CD8-positive, alpha-beta memory T cell (primary cell): ENCODE measurements around the gene SNX22. TPM values are rescaled to one million over a fixed set of nuclear protein-coding genes. Genes with fewer than 3 reads are reported as not detected.
"Not testable (repeated sequence)": the region's sequence is repeated elsewhere in the genome, so short reads cannot be mapped to it uniquely, and the experiment has no call there.

ENCODE experiments used
- CTCF ChIA-PET: fragments of 350-600 bp; sonication (Branson Sonifier 250); formaldehyde crosslinking; loops from one replicate; lab custom pipeline; 2021; ENCODE audit warnings: antibody characterized with exemption; lab: Charles Lee
- POLR2A ChIA-PET: fragments of 350-600 bp; sonication (Branson Sonifier 250); formaldehyde crosslinking; loops from one replicate; lab custom pipeline; 2021; ENCODE audit warnings: antibody characterized with exemption; lab: Charles Lee
- DNase-seq, 5 donors: peaks; one replicate each; pipeline versions ENCODE4 v3.0.0 to v3.0.0-alpha.2; 2020 to 2022; ENCODE audit warnings: mixed read lengths in 1 of 5
- H3K27ac ChIP-seq: one replicate; pipeline ENCODE4 v1.7.0; 2013; ENCODE audit warnings: low read depth, mild to moderate bottlenecking, low read length, moderate library complexity
- H3K27me3 ChIP-seq: 2 replicates; pipeline ENCODE4 v1.7.0; 2013; ENCODE audit warnings: low read length, mild to moderate bottlenecking; ENCODE audit not compliant: insufficient read depth, poor library complexity, severe bottlenecking
- H3K36me3 ChIP-seq: 2 replicates; pipeline ENCODE4 v1.7.0; 2013; ENCODE audit warnings: mild to moderate bottlenecking, low read length, moderate library complexity; ENCODE audit not compliant: insufficient read depth
- H3K4me1 ChIP-seq: 2 replicates; pipeline ENCODE4 v1.7.0; 2013; ENCODE audit warnings: mild to moderate bottlenecking, low read length, moderate library complexity; ENCODE audit not compliant: insufficient read depth
- H3K4me3 ChIP-seq: 2 replicates; pipeline ENCODE4 v1.7.0; 2013; ENCODE audit warnings: mild to moderate bottlenecking, low read length
- H3K9me3 ChIP-seq: 2 replicates; pipeline ENCODE4 v1.7.0; 2013; ENCODE audit warnings: mild to moderate bottlenecking, low read length
- H3K27ac Mint-ChIP-seq, 8 donors: one replicate each; pipeline ENCODE4 v1.8.0; 2020 to 2021; ENCODE audit warnings: mixed read lengths in 8 of 8, mild to moderate bottlenecking in 6 of 8, inconsistent platforms in 3 of 8, moderate library complexity in 3 of 8
- H3K27me3 Mint-ChIP-seq, 2 donors: one replicate each; pipeline ENCODE4 v1.8.0; 2020 to 2021; ENCODE audit warnings: mixed read lengths in 2 of 2, mild to moderate bottlenecking in 1 of 2, moderate library complexity in 1 of 2
- H3K36me3 Mint-ChIP-seq, 3 donors: one replicate each; pipeline ENCODE4 v1.8.0; 2020 to 2021; ENCODE audit warnings: mixed read lengths in 3 of 3, inconsistent platforms in 1 of 3, mild to moderate bottlenecking in 1 of 3
- H3K4me1 Mint-ChIP-seq, 3 donors: one replicate each; pipeline ENCODE4 v1.8.0; 2020 to 2021; ENCODE audit warnings: mixed read lengths in 3 of 3, inconsistent platforms in 1 of 3, mild to moderate bottlenecking in 1 of 3
- H3K4me3 Mint-ChIP-seq, 7 donors: one replicate each; pipeline ENCODE4 v1.8.0; 2020 to 2021; ENCODE audit warnings: mixed read lengths in 7 of 7, mild to moderate bottlenecking in 6 of 7, moderate library complexity in 4 of 7, inconsistent platforms in 2 of 7
- H3K9me3 Mint-ChIP-seq, 5 donors: one replicate each; pipeline ENCODE4 v1.8.0; 2020 to 2022; ENCODE audit warnings: mixed read lengths in 5 of 5, mild to moderate bottlenecking in 3 of 5, moderate library complexity in 2 of 5, inconsistent platforms in 1 of 5
- polyA plus RNA-seq: library from polyadenylated mRNA; unstranded; fragments of 300-500 nt; fragmentation: Illumina TruSeq; gene quantifications from one replicate; pipeline ENCODE4 v1.2.3, GENCODE V29; 2021
- total RNA-seq, 2 experiments: library from RNA; stranded (reverse); gene quantifications; one replicate each; pipeline ENCODE4 v1.2.3, GENCODE V29; 2021

SNX22 gene
- total RNA-seq (under 1 TPM; 0.40 to 0.61 TPM), polyA plus RNA-seq (0.90 TPM)

DNA sequence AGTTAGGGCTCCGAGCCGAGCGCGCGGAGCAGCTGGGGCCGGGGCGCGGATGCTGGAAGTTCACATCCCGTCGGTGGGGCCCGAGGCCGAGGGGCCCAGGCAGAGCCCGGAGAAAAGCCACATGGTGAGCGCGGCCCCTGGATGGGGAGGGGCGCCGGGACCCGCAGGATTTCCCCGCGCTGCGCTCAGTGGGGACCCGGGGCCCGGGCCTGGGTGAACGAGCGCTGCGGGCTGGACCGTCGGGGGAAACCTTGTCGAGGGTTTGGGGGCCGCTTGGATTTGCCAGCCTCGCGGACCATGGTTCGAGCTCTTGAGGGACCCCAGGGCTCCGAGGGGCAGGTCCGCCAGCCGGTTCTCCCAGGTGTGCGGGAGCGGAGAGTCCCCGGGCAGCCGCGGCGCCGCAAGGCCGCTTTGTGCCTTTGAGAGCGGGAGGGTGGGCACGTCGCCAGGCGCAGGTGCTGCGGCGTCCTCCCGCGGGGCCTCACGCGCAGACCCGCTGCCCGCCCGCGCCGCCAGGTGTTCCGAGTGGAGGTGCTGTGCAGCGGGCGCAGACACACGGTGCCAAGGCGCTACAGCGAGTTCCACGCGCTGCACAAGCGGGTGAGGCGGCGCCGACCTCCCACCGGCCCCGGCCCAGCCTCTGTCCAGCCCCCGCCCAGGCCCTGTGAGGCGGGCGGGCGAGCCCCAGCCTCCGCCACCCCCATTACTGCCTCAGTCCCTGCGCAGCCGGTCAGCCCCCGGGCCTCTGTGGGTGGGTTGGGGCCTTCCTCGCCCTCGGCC is at the start of gene SNX22:
Gene SNX22 (plus strand): TSS at position 5 of the 780 bp plus-strand sequence. CDS start 45 bp downstream, at position 50.
- DNase-seq = peak in 4 of 5 donors; percentile 22 to 40 (median 24)
- H3K27me3 Mint-ChIP-seq = peaks cover 7 to 12% of the 10 kb centered on the region in 2 donors
- H3K27ac Mint-ChIP-seq = peak within 1 kb of the TSS in 2 of 8 donors; percentile 38 to 47
- peaks cover 19 to 34% (median 25%) of the 10 kb centered on the region in 3 donors for H3K4me1 Mint-ChIP-seq
- H3K27ac ChIP-seq = no peak within 1 kb of the TSS
- peaks cover 14% of the 10 kb centered on the region for H3K27me3 ChIP-seq
- no peaks in the 10 kb centered on the region for H3K9me3 ChIP-seq
- CTCF ChIA-PET = interaction anchor here (1.3 to 3.2 kb wide), 5 partner anchors 7 to 665 kb away, joined by 3 to 35 read pairs (median 5); partner anchors contain the start of genes CIAO2A, PPIB and SNX1
- H3K4me3 Mint-ChIP-seq = peak within 1 kb of the TSS; percentile 54 to 81 (median 70)
- H3K36me3 Mint-ChIP-seq = peaks cover 0 to 26% (median 0%) of the 10 kb centered on the region in 3 donors
- H3K36me3 ChIP-seq = peaks cover 21% of the 10 kb centered on the region
- H3K9me3 Mint-ChIP-seq = no peaks in the 10 kb centered on the region
- H3K4me3 ChIP-seq = peak within 1 kb of the TSS; percentile 34
- peaks cover 13% of the 10 kb centered on the region for H3K4me1 ChIP-seq
- POLR2A ChIA-PET = interaction anchor here (3.9 kb wide), 1 partner anchor 11 kb away, joined by 20 read pairs; the partner anchor contains the start of gene PPIB

DNA sequence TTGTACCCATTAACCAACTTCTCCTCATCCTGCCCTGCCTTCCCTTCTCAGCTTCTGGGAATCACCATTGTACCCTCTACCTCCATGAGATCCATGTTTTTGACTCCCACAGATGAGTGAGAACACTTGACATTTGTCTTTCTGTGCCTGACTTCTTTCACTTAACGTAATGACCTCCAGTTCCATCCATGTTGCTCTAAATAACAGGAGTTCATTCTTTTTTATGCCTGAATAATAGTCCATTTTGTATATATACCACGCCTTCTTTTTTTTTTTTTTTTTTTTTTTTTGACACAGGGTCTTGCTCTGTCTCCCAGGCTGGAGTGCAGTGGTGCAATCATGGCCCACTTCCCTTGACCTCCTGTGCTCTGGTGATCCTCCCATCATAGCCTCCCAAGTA is 49.0 kb upstream of the SNX22 start:
- Histone ChIP-seq H3K27ac (no peak overlapping the region), H3K36me3 (peaks cover 3% of the 10 kb centered on the region), H3K4me3 (no peak overlapping the region), H3K9me3 (no peaks in the 10 kb centered on the region), H3K4me1 (peaks cover 26% of the 10 kb centered on the region), H3K27me3 (no peaks in the 10 kb centered on the region)
- peak overlapping the region in 1 of 7 donors; percentile 11 for H3K4me3 Mint-ChIP-seq
- no peak for DNase-seq
- H3K27me3 Mint-ChIP-seq = peaks cover 0 to 1% of the 10 kb centered on the region in 2 donors
- POLR2A ChIA-PET = interaction anchor here (0.7 kb wide), 1 partner anchor 60 kb away, joined by 8 read pairs; no protein-coding TSS in a partner anchor
- peak overlapping the region in 1 of 8 donors; percentile 66 for H3K27ac Mint-ChIP-seq
- peaks cover 47 to 79% (median 68%) of the 10 kb centered on the region in 3 donors for H3K4me1 Mint-ChIP-seq
- H3K36me3 Mint-ChIP-seq = peaks cover 0 to 18% (median 0%) of the 10 kb centered on the region in 3 donors
- CTCF ChIA-PET = no interaction called here
- no peaks in the 10 kb centered on the region for H3K9me3 Mint-ChIP-seq

DNA sequence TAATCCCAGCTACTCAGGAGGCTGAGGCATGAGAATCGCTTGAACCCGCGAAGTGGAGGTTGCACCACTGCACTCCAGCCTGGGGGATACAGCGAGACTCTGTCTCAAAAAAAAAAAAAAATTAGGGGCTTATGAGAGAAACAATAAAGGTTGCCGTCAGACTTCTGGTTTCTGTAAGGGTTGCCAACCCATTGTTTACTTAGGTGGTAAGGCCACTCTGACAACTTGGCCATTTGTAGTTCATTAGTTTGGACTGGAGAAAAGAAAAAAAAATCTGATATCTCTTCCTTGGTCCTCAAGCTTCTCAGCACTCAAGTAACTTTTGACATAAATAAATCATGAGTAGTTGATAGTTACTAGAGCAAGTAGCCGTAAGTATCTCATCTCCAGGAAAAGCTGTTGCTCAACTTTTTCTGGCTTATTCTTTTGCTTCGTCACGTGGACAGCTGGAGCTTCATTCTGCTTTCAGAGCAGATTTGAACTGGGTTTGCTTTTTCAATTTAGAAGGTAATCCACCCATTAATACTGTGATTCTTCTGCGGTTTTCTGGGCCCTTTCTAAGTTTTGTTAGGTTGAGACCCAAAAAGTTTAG is 46.3 kb upstream of the SNX22 start:
- H3K4me3 ChIP-seq = no peak overlapping the region
- peaks cover 3% of the 10 kb centered on the region for H3K36me3 ChIP-seq
- CTCF ChIA-PET = no interaction called here
- H3K27ac Mint-ChIP-seq = no peak overlapping the region
- no peaks in the 10 kb centered on the region for H3K9me3 Mint-ChIP-seq
- H3K36me3 Mint-ChIP-seq = peaks cover 0 to 17% (median 0%) of the 10 kb centered on the region in 3 donors
- H3K9me3 ChIP-seq = no peaks in the 10 kb centered on the region
- H3K4me1 Mint-ChIP-seq = peaks cover 36 to 70% (median 64%) of the 10 kb centered on the region in 3 donors
- no peaks in the 10 kb centered on the region for H3K27me3 ChIP-seq
- peaks cover 25% of the 10 kb centered on the region for H3K4me1 ChIP-seq
- H3K27me3 Mint-ChIP-seq = peaks cover 0 to 1% of the 10 kb centered on the region in 2 donors
- POLR2A ChIA-PET = no interaction called here
- no peak for DNase-seq
- no peak overlapping the region for H3K27ac ChIP-seq
- H3K4me3 Mint-ChIP-seq = no peak overlapping the region

DNA sequence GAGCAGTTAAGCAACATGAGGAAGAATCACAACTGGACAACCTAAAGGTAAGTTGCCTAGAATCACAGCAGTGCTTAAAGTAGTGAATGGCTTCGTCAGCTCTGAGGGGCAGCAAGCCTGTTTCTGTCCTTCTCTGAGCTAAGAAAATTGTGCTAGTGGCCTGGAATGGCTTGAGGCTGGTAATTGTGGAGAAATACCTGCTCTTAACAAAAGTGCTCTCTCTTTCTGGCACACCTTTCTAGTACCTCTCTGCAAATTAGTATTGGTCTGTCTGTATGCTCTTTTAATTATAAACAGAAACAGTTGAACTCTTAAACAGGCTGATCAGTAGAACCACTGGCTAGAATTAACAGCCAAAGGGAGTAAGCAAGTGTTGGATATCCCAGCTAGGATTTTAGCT is 44.2 kb upstream of the SNX22 start:
- H3K36me3 Mint-ChIP-seq = peaks cover 0 to 18% (median 0%) of the 10 kb centered on the region in 3 donors
- ChIA-PET CTCF (no interaction called here), POLR2A (no interaction called here)
- Histone ChIP-seq H3K4me3 (no peak overlapping the region), H3K4me1 (peaks cover 39% of the 10 kb centered on the region), H3K27ac (no peak overlapping the region), H3K9me3 (no peaks in the 10 kb centered on the region), H3K36me3 (peaks cover 3% of the 10 kb centered on the region), H3K27me3 (no peaks in the 10 kb centered on the region)
- H3K27ac Mint-ChIP-seq = peak overlapping the region in 2 of 8 donors; percentile 19 to 23
- no peak for DNase-seq
- H3K4me3 Mint-ChIP-seq = no peak overlapping the region
- H3K4me1 Mint-ChIP-seq = peaks cover 46 to 74% (median 69%) of the 10 kb centered on the region in 3 donors
- peaks cover 0 to 1% of the 10 kb centered on the region in 2 donors for H3K27me3 Mint-ChIP-seq
- H3K9me3 Mint-ChIP-seq = no peaks in the 10 kb centered on the region

DNA sequence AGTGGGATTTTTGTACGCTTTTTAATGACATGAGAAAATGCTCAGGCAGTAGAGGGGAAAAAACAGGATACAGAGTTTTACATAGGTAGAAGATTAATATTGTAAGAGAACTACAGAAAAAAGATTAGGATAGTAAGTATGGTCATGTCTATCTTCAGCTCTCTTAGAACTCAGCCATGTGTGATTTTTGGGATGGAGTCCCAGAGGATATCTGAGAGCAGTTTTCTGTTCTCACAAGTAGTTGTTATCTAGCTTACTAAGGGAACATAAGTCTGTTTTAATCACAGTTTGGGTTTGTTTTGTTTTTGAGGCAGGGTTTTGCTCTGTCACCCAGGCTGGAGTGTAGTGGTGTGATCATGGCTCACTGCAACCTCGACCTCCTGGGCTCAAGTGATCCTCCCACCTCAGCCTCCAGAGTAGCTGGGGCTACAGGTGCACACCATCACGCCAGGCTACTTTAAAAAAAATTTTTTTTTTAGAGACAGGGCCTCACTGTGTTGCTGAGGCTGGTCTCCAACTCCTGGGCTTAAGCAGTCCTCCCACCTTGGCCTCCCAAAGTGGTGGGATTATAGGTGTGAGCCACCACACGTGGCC is 41.3 kb upstream of the SNX22 start:
- DNase-seq, H3K9me3 ChIP-seq, H3K9me3 Mint-ChIP-seq, H3K4me3 ChIP-seq, H3K27me3 Mint-ChIP-seq, POLR2A ChIA-PET, H3K27me3 ChIP-seq, H3K27ac ChIP-seq: not testable (repeated sequence)
- CTCF ChIA-PET = interaction anchor here (0.9 to 1.6 kb wide), 2 partner anchors 11 to 44 kb away, joined by 3 read pairs; no protein-coding TSS in a partner anchor
- Histone ChIP-seq H3K4me1 (peaks cover 34% of the 10 kb centered on the region), H3K36me3 (peaks cover 20% of the 10 kb centered on the region)
- H3K27ac Mint-ChIP-seq = peak overlapping the region in 5 of 8 donors; percentile 54 to 83 (median 64)
- H3K36me3 Mint-ChIP-seq = peaks cover 0 to 41% (median 9%) of the 10 kb centered on the region in 3 donors
- peaks cover 36 to 61% (median 61%) of the 10 kb centered on the region in 3 donors for H3K4me1 Mint-ChIP-seq
- peak overlapping the region in 1 of 7 donors; percentile 10 for H3K4me3 Mint-ChIP-seq

DNA sequence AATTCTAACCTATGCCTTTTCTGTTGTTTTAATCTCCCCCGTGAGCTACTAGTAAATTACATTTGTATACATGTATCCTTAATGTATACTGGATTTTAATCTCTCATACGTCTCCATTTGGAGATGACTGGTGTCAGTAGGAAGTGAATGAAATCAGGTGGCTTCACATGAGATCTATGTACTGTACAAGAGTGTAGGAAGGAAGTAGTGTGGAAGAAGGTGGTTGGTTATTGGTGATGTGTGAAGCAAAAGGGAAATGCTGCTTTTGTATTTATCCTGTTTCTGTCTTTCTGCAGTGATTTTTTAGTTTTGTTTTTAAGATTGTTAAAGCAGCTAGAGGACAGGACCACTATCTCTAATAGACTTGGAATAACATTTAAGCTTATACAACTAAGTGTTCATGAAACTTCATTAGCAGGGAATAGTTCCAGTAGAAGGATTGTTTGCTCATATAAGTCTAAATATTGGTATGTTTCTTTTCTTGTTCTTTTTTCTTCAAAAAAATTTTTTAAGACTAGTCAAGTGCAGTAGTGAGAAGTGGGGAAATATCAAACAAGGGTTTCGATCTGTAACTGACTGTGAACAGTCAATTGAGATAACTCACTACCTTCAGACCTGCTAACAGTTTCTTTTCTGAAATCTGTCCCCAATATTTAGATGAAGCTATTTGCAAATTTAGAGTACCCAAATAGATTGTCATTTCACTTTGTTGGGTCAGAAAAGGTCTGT is 40.4 kb upstream of the SNX22 start:
- Histone ChIP-seq H3K27ac (no peak overlapping the region), H3K4me3 (no peak overlapping the region), H3K9me3 (no peaks in the 10 kb centered on the region), H3K4me1 (peaks cover 34% of the 10 kb centered on the region), H3K36me3 (peaks cover 20% of the 10 kb centered on the region), H3K27me3 (no peaks in the 10 kb centered on the region)
- peaks cover 0 to 50% (median 11%) of the 10 kb centered on the region in 3 donors for H3K36me3 Mint-ChIP-seq
- DNase-seq = no peak
- ChIA-PET CTCF (interaction anchor here (0.9 to 1.6 kb wide), 2 partner anchors 12 to 43 kb away, joined by 3 read pairs; no protein-coding TSS in a partner anchor), POLR2A (no interaction called here)
- no peaks in the 10 kb centered on the region for H3K27me3 Mint-ChIP-seq
- H3K4me3 Mint-ChIP-seq = peak overlapping the region in 3 of 7 donors; percentile 1 to 44 (median 24)
- H3K9me3 Mint-ChIP-seq = no peaks in the 10 kb centered on the region
- H3K4me1 Mint-ChIP-seq = peaks cover 33 to 54% (median 54%) of the 10 kb centered on the region in 3 donors
- peak overlapping the region in 7 of 8 donors; percentile 0 to 78 (median 54) for H3K27ac Mint-ChIP-seq

DNA sequence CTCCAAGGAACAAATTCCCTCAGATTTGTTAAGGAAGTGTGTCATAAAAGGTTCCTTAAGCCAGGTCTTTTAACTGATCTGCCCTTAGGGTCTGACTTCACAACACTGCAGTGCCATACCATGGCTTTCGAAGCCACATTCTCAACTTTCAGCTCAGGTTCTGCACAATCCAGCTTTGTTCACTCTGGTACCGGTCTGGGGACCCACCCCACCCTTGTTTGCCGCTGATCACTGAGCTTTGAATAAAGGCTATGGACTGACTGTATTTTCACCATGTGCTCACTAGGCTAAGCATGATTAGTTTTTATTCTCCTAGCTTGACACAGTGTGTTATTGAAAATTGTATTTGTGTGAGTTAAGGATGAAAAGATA is 39.9 kb upstream of the SNX22 start:
- H3K9me3 Mint-ChIP-seq = no peaks in the 10 kb centered on the region
- H3K4me3 ChIP-seq = no peak overlapping the region
- no peak overlapping the region for H3K4me3 Mint-ChIP-seq
- no peaks in the 10 kb centered on the region for H3K27me3 Mint-ChIP-seq
- no peak for DNase-seq
- H3K9me3 ChIP-seq = no peaks in the 10 kb centered on the region
- H3K36me3 Mint-ChIP-seq = peaks cover 0 to 53% (median 12%) of the 10 kb centered on the region in 3 donors
- ChIA-PET POLR2A (no interaction called here), CTCF (interaction anchor here (0.5 kb wide), 1 partner anchor 17 kb away, joined by 3 read pairs; no protein-coding TSS in a partner anchor)
- peaks cover 31% of the 10 kb centered on the region for H3K4me1 ChIP-seq
- H3K27ac ChIP-seq = no peak overlapping the region
- peaks cover 30 to 49% (median 48%) of the 10 kb centered on the region in 3 donors for H3K4me1 Mint-ChIP-seq
- no peaks in the 10 kb centered on the region for H3K27me3 ChIP-seq
- H3K36me3 ChIP-seq = peaks cover 22% of the 10 kb centered on the region
- H3K27ac Mint-ChIP-seq = peak overlapping the region in 3 of 8 donors; percentile 39 to 77 (median 43)
